ENCODE measurements around the gene HHAT. TPM values are rescaled to one million over a fixed set of nuclear protein-coding genes. Genes with fewer than 3 reads are reported as not detected.

The HHAT gene
- polyA plus RNA-seq, 2 of the 4 experiments (the other 2 are of a cell fraction) = 3.8 to 4.5 TPM

- Histone ChIP-seq H3K4me1 (peaks cover 26% of the 10 kb centered on the region), H3K4me2 (0 out of 3 replicates have a peak overlapping the region, but pooled peaks have one; percentile 6), H3K9me3 (no peaks in the 10 kb centered on the region), H3K4me3 (no peak overlapping the region), H3K27ac (peak overlapping the region in 1 of 2 experiments; percentile 23; a peak in 2 of 6 replicates)
- ATAC-seq (peak; percentile 36 to 53; a peak in 3 of 6 replicates), DNase-seq (ENCODE audit: low read depth in 1 of 2, low spot score in 1 of 2) (no peak), FAIRE-seq (no peak)
- ChIA-PET POLR2A (no interaction called here), CTCF (interaction anchor here (0.6 kb wide), 1 partner anchor 75 kb away, joined by 3 read pairs; no protein-coding TSS in a partner anchor)
- TF ChIP-seq ELK1 (IDR thresholded peaks at IDR 0.05; ENCODE audit: low read depth, low read length) (no peak), EHF (CRISPR knock-in tag; IDR thresholded peaks at IDR 0.05) (no peak), SREBF2 (IDR thresholded peaks at IDR 0.05) (no peak), USF2 (IDR thresholded peaks at IDR 0.05) (no peak), ZC3H11A (IDR thresholded peaks at IDR 0.05) (no peak), CHD4 (IDR thresholded peaks at IDR 0.05; ENCODE audit: borderline replicate concordance) (no peak), ESRRA (IDR thresholded peaks at IDR 0.05; ENCODE audit: borderline replicate concordance, low read length) (no peak), JUNB (IDR thresholded peaks at IDR 0.05) (no peak), MAZ (IDR thresholded peaks at IDR 0.05; ENCODE audit: borderline replicate concordance, low read depth, low read length) (no peak), HOXB13 (CRISPR knock-in tag; IDR thresholded peaks at IDR 0.05; ENCODE audit: low read depth) (no peak), NR3C1 (IDR thresholded peaks at IDR 0.05) (no peak), RNF2 (IDR thresholded peaks at IDR 0.05; ENCODE audit: borderline replicate concordance, low read depth) (no peak), NFE2L2 (conservative IDR thresholded peaks at IDR 0.05; ENCODE audit: low read length) (no peak), CBX8 (IDR thresholded peaks at IDR 0.05) (no peak), HOXB5 (CRISPR knock-in tag; IDR thresholded peaks at IDR 0.05) (no peak), ZSCAN20 (CRISPR knock-in tag; IDR thresholded peaks at IDR 0.05) (no peak), FOXS1 (CRISPR knock-in tag; IDR thresholded peaks at IDR 0.05) (no peak), CEBPB (IDR thresholded peaks at IDR 0.05) (no peak), KDM5A (IDR thresholded peaks at IDR 0.05) (no peak), HDAC2 (IDR thresholded peaks at IDR 0.05) (no peak)
- 62% methylated on average over 7 of the region's 7 CpGs for WGBS (ENCODE audit: missing lambda C conversion rate)
Measured at GRCh38 chr1:210707300-210708240, 378.9 kb downstream of the HHAT start.

- no peak overlapping the region for H3K4me3 ChIP-seq
- POLR2A ChIA-PET = no interaction called here
- TF ChIP-seq CEBPB (IDR thresholded peaks at IDR 0.05) (peak; percentile 27 to 40; a peak in 1 of 4 replicates), CBX8 (IDR thresholded peaks at IDR 0.05) (no peak), PBX3 (IDR thresholded peaks at IDR 0.05) (no peak), KDM1A (IDR thresholded peaks at IDR 0.05; ENCODE audit: low read depth) (no peak), REST (IDR thresholded peaks at IDR 0.05) (no peak), RNF2 (IDR thresholded peaks at IDR 0.05; ENCODE audit: borderline replicate concordance, low read depth) (no peak)
- DNase-seq (ENCODE audit: low read depth in 1 of 2, low spot score in 1 of 2) = no peak
- FAIRE-seq = no peak
- no peak overlapping the region for H3K4me2 ChIP-seq
- no peak overlapping the region for H3K27ac ChIP-seq
- CTCF ChIA-PET = no interaction called here
- 76% methylated on average over 2 of the region's 2 CpGs for WGBS (ENCODE audit: missing lambda C conversion rate)
- no peaks in the 10 kb centered on the region for H3K9me3 ChIP-seq
- no peak for ATAC-seq
- H3K4me1 ChIP-seq = peaks cover 26% of the 10 kb centered on the region
Measured at GRCh38 chr1:210709701-210710100, 381.0 kb downstream of the HHAT start.
